B cell (primary cell): Measurements from ENCODE around the gene MYCL. TPM values are rescaled to one million over a fixed set of nuclear protein-coding genes. Genes with fewer than 3 reads are reported as not detected.

ENCODE experiments used
- ATAC-seq: fragments of 200-7000 bp; cut with Tn5 transposase; one replicate; pipeline ENCODE4 v1.10.0; 2021; ENCODE audit warnings: low read depth, mild to moderate bottlenecking, moderate number of reproducible peaks, moderate library complexity
- CTCF ChIA-PET: fragments of 350-600 bp; sonication (Branson Sonifier 250); formaldehyde crosslinking; loops from one replicate; lab custom pipeline; 2021; ENCODE audit warnings: antibody characterized with exemption, inconsistent platforms; lab: Charles Lee
- POLR2A ChIA-PET: fragments of 350-600 bp; sonication (Branson Sonifier 250); formaldehyde crosslinking; loops from one replicate; lab custom pipeline; 2021; ENCODE audit warnings: antibody characterized with exemption; lab: Charles Lee
- DNase-seq: peaks from one replicate; pipeline ENCODE4 v3.0.0; 2013
- H2AFZ ChIP-seq: 2 replicates; pipeline ENCODE4 v1.6.1; 2012; ENCODE audit warnings: mild to moderate bottlenecking, low read depth, low read length; ENCODE audit not compliant: insufficient read depth, poor library complexity, severe bottlenecking
- H3K27ac ChIP-seq, 2 donors: 1 replicate in 1 of 2; 2 replicates in 1 of 2; pipeline ENCODE4 v1.5.1; 2012 to 2013; ENCODE audit warnings: low read length in 2 of 2, mild to moderate bottlenecking in 2 of 2, moderate library complexity in 1 of 2
- H3K27me3 ChIP-seq, 4 experiments: fragments of 200-600 bp in 1 of 4; sonication (generic) in 1 of 4; replicated peaks in 1 of 4; 1 replicate in 2 of 4; 2 replicates in 2 of 4; pipeline versions ENCODE4 v1.6.1 to v1.7.0; 2013 to 2016; ENCODE audit warnings: low read length in 3 of 4, mild to moderate bottlenecking in 2 of 4, mixed read lengths in 1 of 4, moderate library complexity in 1 of 4; ENCODE audit not compliant: insufficient read depth in 4 of 4, control insufficient read depth in 3 of 4; ENCODE audit errors: control extremely low read depth in 1 of 4
- H3K36me3 ChIP-seq, 2 experiments: replicated peaks in 1 of 2; 1 replicate in 1 of 2; 2 replicates in 1 of 2; pipeline versions ENCODE4 v1.6.1 to v1.7.1; 2013; ENCODE audit warnings: low read length in 1 of 2; ENCODE audit not compliant: insufficient read depth in 2 of 2, control insufficient read depth in 1 of 2; ENCODE audit errors: control extremely low read depth in 1 of 2, extremely low read depth in 1 of 2
- H3K4me1 ChIP-seq, 2 donors: fragments of 200-600 bp in 1 of 2; sonication (generic) in 1 of 2; 1 replicate in 1 of 2; 2 replicates in 1 of 2; pipeline versions ENCODE4 v1.5.1 to v1.6.1; 2013 to 2017; ENCODE audit warnings: low read length in 2 of 2; ENCODE audit not compliant: control insufficient read depth in 2 of 2, insufficient read depth in 2 of 2
- H3K4me2 ChIP-seq: replicated peaks from 2 replicates; pipeline ENCODE3; 2012; ENCODE audit warnings: mild to moderate bottlenecking, low read depth, low read length; ENCODE audit not compliant: poor library complexity, severe bottlenecking
- H3K4me3 ChIP-seq, 5 experiments: fragments of 200-600 bp in 1 of 5; sonication (generic) in 1 of 5; 1 replicate in 3 of 5; 2 replicates in 2 of 5; pipeline versions ENCODE4 v1.5.1 to v1.7.0; 2011 to 2016; ENCODE audit warnings: low read length in 4 of 5, mild to moderate bottlenecking in 4 of 5, low read depth in 2 of 5, control low read depth in 1 of 5, moderate library complexity in 1 of 5; ENCODE audit not compliant: insufficient read depth in 1 of 5; ENCODE audit errors: control extremely low read depth in 1 of 5, extremely low read depth in 1 of 5
- H3K79me2 ChIP-seq: fragments of 200-600 bp; sonication (generic); one replicate; pipeline ENCODE4 v1.6.0; 2016; ENCODE audit warnings: low read length; ENCODE audit not compliant: control insufficient read depth, insufficient read depth
- H3K9ac ChIP-seq: fragments of 200-600 bp; sonication (generic); 2 replicates; pipeline ENCODE4 v1.6.1; 2017; ENCODE audit warnings: mild to moderate bottlenecking, low read length, moderate library complexity
- H3K9me3 ChIP-seq, 3 donors: one replicate each; pipeline versions ENCODE4 v1.6.1 to v1.7.1; 2013; ENCODE audit warnings: low read length in 2 of 3; ENCODE audit not compliant: control insufficient read depth in 2 of 3, insufficient read depth in 1 of 3; ENCODE audit errors: control extremely low read depth in 1 of 3
- H4K20me1 ChIP-seq: 2 replicates; pipeline ENCODE4 v1.6.0; 2012; ENCODE audit warnings: mild to moderate bottlenecking, low read length; ENCODE audit not compliant: insufficient read depth, control insufficient read depth, poor library complexity, severe bottlenecking
- H3K27ac Mint-ChIP-seq: one replicate; pipeline ENCODE4 v1.8.0; 2021; ENCODE audit warnings: mixed read lengths
- H3K27me3 Mint-ChIP-seq: one replicate; pipeline ENCODE4 v1.8.0; 2021; ENCODE audit warnings: mixed read lengths
- H3K4me1 Mint-ChIP-seq: one replicate; pipeline ENCODE4 v1.8.0; 2021; ENCODE audit warnings: mixed read lengths
- H3K4me3 Mint-ChIP-seq: one replicate; pipeline ENCODE4 v1.8.0; 2021; ENCODE audit warnings: mixed read lengths
- H3K9me3 Mint-ChIP-seq: one replicate; pipeline ENCODE4 v1.8.0; 2022; ENCODE audit warnings: mixed read lengths; ENCODE audit not compliant: insufficient read depth
- WGBS: methylation state at CpG from one replicate; pipeline ENCODE4 v1.1.5; 2013; ENCODE audit warnings: missing lambda C conversion rate; ENCODE audit not compliant: insufficient coverage; 5-methylcytosine and 5-hydroxymethylcytosine counted together
- intact Hi-C: fragments of 100-400 bp; cut with micrococcal nuclease; formaldehyde crosslinking; loops from one replicate; pipeline ENCODE4 v1.10.0; 2022
- polyA plus RNA-seq: library from polyadenylated mRNA; depleted of rRNA; stranded (reverse); fragments of >200 nt; gene quantifications from 2 replicates; pipeline ENCODE4 v1.2.3, GENCODE V29; 2012
- total RNA-seq, 2 donors: library from RNA; stranded (reverse); fragments of 120-200 nt in 1 of 2; gene quantifications; 1 replicate in 1 of 2; 2 replicates in 1 of 2; pipeline versions ENCODE4 v1.2.3 to v1.2.4, GENCODE V29; 2013 to 2022
- TF ChIP-seq, protein P1 (sequence below): fragments of 200-600 bp; IDR thresholded peaks from one replicate; pipeline ENCODE4 v1.8.0; 2022; ENCODE audit warnings: antibody characterized with exemption, mild to moderate bottlenecking

Gene MYCL
- total and polyA plus RNA-seq, 2 donors (not counting 1 experiment from before 2014, with no cell fraction given), result 0.03 to 0.62 TPM

- CTCF ChIA-PET, result no interaction called here
- POLR2A ChIA-PET, result no interaction called here
- Histone ChIP-seq H3K36me3 (no peaks in the 10 kb centered on the region), H3K4me2 (no peak overlapping the region), H3K4me3 (no peak overlapping the region), H4K20me1 (no peaks in the 10 kb centered on the region), H3K79me2 (no peaks in the 10 kb centered on the region), H3K9ac (no peak overlapping the region), H3K27me3 (no peaks in the 10 kb centered on the region), H3K27ac (no peak overlapping the region), H2AFZ (no peak overlapping the region), H3K9me3 (no peaks in the 10 kb centered on the region), H3K4me1 (peaks cover 6 to 11% of the 10 kb centered on the region in 2 donors)
- Mint-ChIP-seq H3K4me3 (no peak overlapping the region), H3K27ac (no peak overlapping the region), H3K27me3 (peaks cover 4% of the 10 kb centered on the region), H3K4me1 (peaks cover 9% of the 10 kb centered on the region), H3K9me3 (no peaks in the 10 kb centered on the region)
- TF ChIP-seq, protein P1, sequence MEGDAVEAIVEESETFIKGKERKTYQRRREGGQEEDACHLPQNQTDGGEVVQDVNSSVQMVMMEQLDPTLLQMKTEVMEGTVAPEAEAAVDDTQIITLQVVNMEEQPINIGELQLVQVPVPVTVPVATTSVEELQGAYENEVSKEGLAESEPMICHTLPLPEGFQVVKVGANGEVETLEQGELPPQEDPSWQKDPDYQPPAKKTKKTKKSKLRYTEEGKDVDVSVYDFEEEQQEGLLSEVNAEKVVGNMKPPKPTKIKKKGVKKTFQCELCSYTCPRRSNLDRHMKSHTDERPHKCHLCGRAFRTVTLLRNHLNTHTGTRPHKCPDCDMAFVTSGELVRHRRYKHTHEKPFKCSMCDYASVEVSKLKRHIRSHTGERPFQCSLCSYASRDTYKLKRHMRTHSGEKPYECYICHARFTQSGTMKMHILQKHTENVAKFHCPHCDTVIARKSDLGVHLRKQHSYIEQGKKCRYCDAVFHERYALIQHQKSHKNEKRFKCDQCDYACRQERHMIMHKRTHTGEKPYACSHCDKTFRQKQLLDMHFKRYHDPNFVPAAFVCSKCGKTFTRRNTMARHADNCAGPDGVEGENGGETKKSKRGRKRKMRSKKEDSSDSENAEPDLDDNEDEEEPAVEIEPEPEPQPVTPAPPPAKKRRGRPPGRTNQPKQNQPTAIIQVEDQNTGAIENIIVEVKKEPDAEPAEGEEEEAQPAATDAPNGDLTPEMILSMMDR, result no peak
- ATAC-seq (no peak), DNase-seq (no peak)
- intact Hi-C loops, result no loop called here
- WGBS, result 80% methylated on average over 6 of the region's 9 CpGs
These were observed 39.5 kb upstream of the MYCL start for GRCh38 chr1:39940980-39941871.

DNA sequence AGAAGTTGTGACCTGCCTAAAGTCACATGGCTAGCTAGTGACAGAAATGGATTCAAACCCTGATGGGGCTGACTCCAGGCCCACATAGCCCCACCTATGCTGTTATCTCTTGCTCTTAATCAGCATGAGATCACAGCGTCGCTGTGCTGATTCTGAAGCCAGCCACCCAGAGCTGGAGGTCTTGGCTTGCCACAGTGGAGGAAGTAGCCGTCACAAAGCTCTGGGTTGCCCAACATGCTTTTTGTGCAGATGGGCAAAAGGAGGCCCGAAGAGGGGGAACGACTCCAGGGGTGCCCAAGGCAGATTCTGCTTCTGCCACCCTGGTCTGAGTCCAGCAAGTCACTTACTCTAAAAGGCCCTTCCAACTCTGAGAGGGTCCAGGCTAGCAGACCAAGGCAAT is 38.5 kb upstream of the MYCL start:
- Histone ChIP-seq H3K27ac (no peak overlapping the region), H3K27me3 (no peaks in the 10 kb centered on the region), H3K36me3 (no peaks in the 10 kb centered on the region), H3K9me3 (no peaks in the 10 kb centered on the region), H3K4me2 (no peak overlapping the region), H3K79me2 (no peaks in the 10 kb centered on the region), H2AFZ (no peak overlapping the region), H4K20me1 (no peaks in the 10 kb centered on the region), H3K4me3 (no peak overlapping the region), H3K9ac (no peak overlapping the region), H3K4me1 (peaks cover 0 to 5% of the 10 kb centered on the region in 2 donors)
- intact Hi-C loops, result no loop called here
- ATAC-seq (no peak), DNase-seq (no peak)
- 69% methylated on average over 5 of the region's 5 CpGs for WGBS
- CTCF ChIA-PET, result interaction anchor here (1.3 kb wide), 1 partner anchor 12 kb away, joined by 5 read pairs; no protein-coding TSS in a partner anchor
- H3K27ac Mint-ChIP-seq, result no peak overlapping the region
- no peaks in the 10 kb centered on the region for H3K9me3 Mint-ChIP-seq
- H3K27me3 Mint-ChIP-seq, result peaks cover 4% of the 10 kb centered on the region
- POLR2A ChIA-PET, result no interaction called here
- H3K4me3 Mint-ChIP-seq, result no peak overlapping the region
- TF ChIP-seq, protein P1, result no peak
- peaks cover 3% of the 10 kb centered on the region for H3K4me1 Mint-ChIP-seq
